Left lung (tissue), 10 donors: ENCODE data around the gene DMAC1. TPM values are rescaled to one million over a fixed set of nuclear protein-coding genes. Genes with fewer than 3 reads are reported as not detected.

ENCODE experiments used
- ATAC-seq: fragments of 200-7000 bp; cut with Tn5 transposase; one replicate; pipeline ENCODE4 v1.9.1; 2020; ENCODE audit warnings: moderate library complexity
- DNase-seq, 4 donors: peaks; one replicate each; pipeline ENCODE4 v3.0.0-alpha.2; 2013 to 2020
- H3K27ac ChIP-seq, 2 donors: fragments of 200-600 bp; sonication (generic) in 1 of 2; one replicate each; pipeline versions ENCODE4 v1.5.0 to v1.8.0; 2020 to 2021
- H3K27me3 ChIP-seq, 2 donors: fragments of 200-600 bp; sonication (generic) in 1 of 2; one replicate each; pipeline versions ENCODE4 v1.5.0 to v1.8.0; 2020 to 2021
- H3K36me3 ChIP-seq, 2 donors: fragments of 200-600 bp; sonication (generic) in 1 of 2; one replicate each; pipeline versions ENCODE4 v1.5.0 to v1.8.0; 2020 to 2021
- H3K4me1 ChIP-seq, 2 donors: fragments of 200-600 bp; one replicate each; pipeline ENCODE4 v1.8.0; 2021
- H3K4me3 ChIP-seq, 2 donors: fragments of 200-600 bp; sonication (generic) in 1 of 2; one replicate each; pipeline versions ENCODE4 v1.5.0 to v1.8.0; 2020 to 2021; ENCODE audit warnings: mild to moderate bottlenecking in 1 of 2
- H3K9me3 ChIP-seq, 2 donors: fragments of 200-600 bp; sonication (generic) in 1 of 2; one replicate each; pipeline versions ENCODE4 v1.5.0 to v1.8.0; 2020 to 2021
- CTCF ChIP-seq, 2 donors: fragments of 200-600 bp; sonication (generic) in 1 of 2; IDR thresholded peaks; one replicate each; pipeline versions ENCODE4 v1.5.0 to v1.8.0; 2021; ENCODE audit warnings: antibody characterized with exemption in 2 of 2
- intact Hi-C, 2 donors: fragments of 100-400 bp; cut with DNase I; formaldehyde crosslinking; loops; one replicate each; pipeline versions ENCODE4 v1.11.2 to v1.14.2; 2022
- polyA plus RNA-seq, 6 donors: library from polyadenylated mRNA; unstranded; fragments of 120-200 nt; gene quantifications; one replicate each; pipeline ENCODE4 v1.2.1, GENCODE V29; 2013; ENCODE audit not compliant: insufficient read length in 6 of 6
- total RNA-seq, 2 donors: library from RNA; stranded (reverse); fragmentation: NEBNext Ultra II Directional; extraction: Animal tissue kit (Norgen Biotek cat#: 25700); gene quantifications; one replicate each; pipeline ENCODE4 v1.2.1, GENCODE V29; 2021
- donor health status: DM: no; HTN: yes; CAD: no.
- donor health status: DM: no; HTN: no; CAD: no.

DMAC1 gene
- total and polyA plus RNA-seq, 8 donors = 37.9 to 70.3 (median 64.2) TPM

DNA sequence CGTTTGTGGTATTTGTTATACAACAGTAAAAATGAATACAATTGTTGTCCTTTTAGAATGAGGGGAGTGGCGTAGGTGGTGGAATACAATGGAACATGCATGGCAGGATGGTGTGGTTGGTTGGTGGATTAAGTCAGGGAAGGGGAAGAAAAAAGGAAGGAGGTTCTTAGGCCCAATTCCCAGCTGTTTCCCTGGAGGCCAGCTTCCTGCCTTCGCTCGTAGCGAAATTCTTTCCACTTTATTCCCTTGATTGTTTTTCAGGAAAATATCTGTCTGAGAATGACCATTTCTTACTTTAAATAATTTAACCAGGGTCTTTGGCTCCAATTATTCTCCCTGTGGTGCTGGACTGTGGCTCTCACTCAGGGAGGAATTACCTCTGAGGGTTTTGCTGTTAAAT is 24.1 kb upstream of the DMAC1 start:
- no peak overlapping the region for H3K4me3 ChIP-seq
- intact Hi-C loops = no loop called here
- ATAC-seq (no peak), DNase-seq (no peak)
- H3K4me1 ChIP-seq = no peaks in the 10 kb centered on the region
- H3K27ac ChIP-seq = no peak overlapping the region
- H3K9me3 ChIP-seq = no peaks in the 10 kb centered on the region
- TF ChIP-seq CTCF (IDR thresholded peaks at IDR 0.05) = no peak
- no peaks in the 10 kb centered on the region for H3K36me3 ChIP-seq
- H3K27me3 ChIP-seq = no peaks in the 10 kb centered on the region

GRCh38 chr9:7819984-7820383 is 20.4 kb upstream of the DMAC1 start:
- H3K4me1 ChIP-seq = no peaks in the 10 kb centered on the region
- no peak for ATAC-seq
- no peaks in the 10 kb centered on the region for H3K9me3 ChIP-seq
- intact Hi-C loops = no loop called here
- no peaks in the 10 kb centered on the region for H3K27me3 ChIP-seq
- H3K27ac ChIP-seq = no peak overlapping the region
- TF ChIP-seq CTCF (IDR thresholded peaks at IDR 0.05) = no peak
- no peak overlapping the region for H3K4me3 ChIP-seq
- H3K36me3 ChIP-seq = no peaks in the 10 kb centered on the region
- no peak for DNase-seq

DNA sequence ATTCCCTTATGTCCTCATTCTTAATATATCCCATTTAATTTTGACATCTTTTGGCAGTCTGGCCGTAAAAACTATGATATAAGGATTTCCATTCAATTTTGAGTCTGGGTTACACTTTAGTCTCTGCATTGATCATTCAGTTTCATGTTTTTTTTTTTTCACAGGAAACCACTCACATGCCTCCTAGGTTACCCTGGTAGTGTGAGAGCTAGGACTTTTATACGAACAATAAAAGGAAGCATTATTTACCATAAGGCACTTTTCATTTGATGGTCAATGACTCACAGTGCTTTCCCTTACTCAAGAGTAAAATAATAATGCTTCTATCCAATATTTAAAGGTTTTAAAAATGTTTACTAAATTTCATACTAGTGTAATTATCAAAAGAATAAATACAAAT is 16.4 kb upstream of the DMAC1 start:
- Histone ChIP-seq H3K27ac (no peak overlapping the region), H3K36me3 (no peaks in the 10 kb centered on the region), H3K4me1 (no peaks in the 10 kb centered on the region), H3K9me3 (no peaks in the 10 kb centered on the region), H3K27me3 (no peaks in the 10 kb centered on the region), H3K4me3 (no peak overlapping the region)
- no peak for DNase-seq
- intact Hi-C loops = no loop called here
- ATAC-seq = no peak
- no peak for TF ChIP-seq CTCF (IDR thresholded peaks at IDR 0.05)

GRCh38 chr9:7813030-7813429 is 13.5 kb upstream of the DMAC1 start:
- no peaks in the 10 kb centered on the region for H3K9me3 ChIP-seq
- no peak for TF ChIP-seq CTCF (IDR thresholded peaks at IDR 0.05)
- no peak overlapping the region for H3K4me3 ChIP-seq
- no peaks in the 10 kb centered on the region for H3K27me3 ChIP-seq
- H3K36me3 ChIP-seq = no peaks in the 10 kb centered on the region
- ATAC-seq = no peak
- H3K4me1 ChIP-seq = no peaks in the 10 kb centered on the region
- no peak overlapping the region for H3K27ac ChIP-seq
- no peak for DNase-seq
- intact Hi-C loops = no loop called here

DNA sequence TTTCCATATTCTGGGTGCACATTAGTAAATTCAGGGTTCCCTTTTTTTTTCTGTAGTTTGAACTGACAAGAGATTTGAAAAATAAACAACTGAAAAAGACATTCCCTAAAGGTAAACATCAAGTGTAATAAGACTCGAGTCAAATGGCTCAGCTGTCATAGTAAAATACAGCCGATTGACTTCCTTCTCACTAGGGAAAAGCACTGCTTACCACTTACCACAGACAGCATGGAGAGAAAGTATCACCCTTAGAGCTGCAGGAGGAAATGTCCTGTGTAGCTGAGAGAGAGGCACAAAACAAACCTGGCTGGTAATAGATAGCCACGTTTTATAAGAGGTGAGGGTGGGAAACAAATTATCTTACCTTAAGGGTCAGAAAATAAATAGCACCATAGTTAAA is 12.1 kb upstream of the DMAC1 start:
- Histone ChIP-seq H3K27me3 (no peaks in the 10 kb centered on the region), H3K4me3 (no peak overlapping the region), H3K36me3 (no peaks in the 10 kb centered on the region), H3K27ac (no peak overlapping the region), H3K9me3 (no peaks in the 10 kb centered on the region), H3K4me1 (no peaks in the 10 kb centered on the region)
- TF ChIP-seq CTCF (IDR thresholded peaks at IDR 0.05) = no peak
- DNase-seq (no peak), ATAC-seq (no peak)
- intact Hi-C loops = no loop called here
